SK-N-MC (cell line): ENCODE results near the gene HDAC1.

Experiments
- EZH2 ChIP-seq: fragments of 200-600 bp; sonication (generic); IDR thresholded peaks from one replicate; pipeline ENCODE4 v1.6.1; 2017; ENCODE audit warnings: antibody characterized with exemption
- FOXP2 ChIP-seq: optimal IDR thresholded peaks from 2 replicates; pipeline ENCODE3; 2011; ENCODE audit warnings: mild to moderate bottlenecking, moderate library complexity; ENCODE audit not compliant: insufficient read depth; ENCODE audit errors: extremely low read length, control extremely low read depth
- POLR2AphosphoS5 ChIP-seq: IDR thresholded peaks from 2 replicates; pipeline ENCODE4 v1.6.1; 2012; ENCODE audit warnings: mild to moderate bottlenecking, low read depth, low read length, borderline replicate concordance

- TF ChIP-seq EZH2 (no peak), POLR2AphosphoS5 (no peak; the same call in none of the 2 replicates), FOXP2 (no peak)
These were observed 40.6 kb downstream of the HDAC1 start for GRCh38 chr1:32332290-32333079.
